K562 (cell line): ENCODE data around the gene MDC1. TPM values are rescaled to one million over a fixed set of nuclear protein-coding genes. Genes with fewer than 3 reads are reported as not detected.
A peak's percentile ranks its signal among the peaks of the same experiment; 100 is the strongest.

ENCODE experiments used
- ARID3B ChIP-seq: fragments of 250-450 bp; sonication (Bioruptor Pico); IDR thresholded peaks from 2 replicates; pipeline ENCODE4 v1.4.0; 2020; ENCODE audit warnings: borderline replicate concordance
- CHAMP1 ChIP-seq: fragments of 450-650 bp; IDR thresholded peaks from 2 replicates; pipeline ENCODE4 v1.6.1; 2016; ENCODE audit warnings: mild to moderate bottlenecking
- CXXC5 ChIP-seq: fragments of 250-450 bp; sonication (Bioruptor Pico); IDR thresholded peaks from 2 replicates; pipeline ENCODE4 v1.8.0; 2022; ENCODE audit warnings: inconsistent platforms, mild to moderate bottlenecking, moderate library complexity
- ETS1 ChIP-seq: conservative IDR thresholded peaks from 2 replicates; pipeline ENCODE4 v1.6.1; 2011; ENCODE audit warnings: low read depth, mild to moderate bottlenecking, low read length; ENCODE audit not compliant: control insufficient read depth
- GTF2E2 ChIP-seq: fragments of 200-800 bp; sonication (Bioruptor generic); IDR thresholded peaks from 2 replicates; pipeline ENCODE4 v1.6.1; 2016; ENCODE audit warnings: missing genetic modification characterization, missing compliant biosample characterization
- HDAC1 ChIP-seq, 2 experiments: fragments of 450-650 bp; IDR thresholded peaks; 2 replicates each; pipeline ENCODE4 v1.6.1; 2016 to 2017; ENCODE audit warnings: inconsistent platforms in 1 of 2, mild to moderate bottlenecking in 1 of 2, moderate library complexity in 1 of 2
- JUN ChIP-seq, 2 experiments: sonication (generic) in 1 of 2; formaldehyde crosslinking in 1 of 2; IDR thresholded peaks; 2 replicates each; pipeline versions ENCODE4 v1.6.1 to v1.8.0; 2012 to 2022; ENCODE audit warnings: borderline replicate concordance in 2 of 2, mild to moderate bottlenecking in 2 of 2, improper control_type of control experiment in 1 of 2, low read depth in 1 of 2, low read length in 1 of 2, missing genetic modification reagents in 1 of 2
- KDM4B ChIP-seq, 2 experiments: fragments of 450-650 bp in 1 of 2; sonication (generic) in 1 of 2; IDR thresholded peaks; 2 replicates each; pipeline ENCODE4 v1.6.1; 2016 to 2017; ENCODE audit warnings: borderline replicate concordance in 2 of 2, antibody characterized with exemption in 1 of 2, low read depth in 1 of 2, mild to moderate bottlenecking in 1 of 2
- MAFG ChIP-seq: fragments of 450-650 bp; conservative IDR thresholded peaks from 2 replicates; pipeline ENCODE4 v1.6.1; 2016; ENCODE audit warnings: missing genetic modification characterization, missing compliant biosample characterization
- NFE2L1 ChIP-seq: fragments of 450-650 bp; IDR thresholded peaks from 2 replicates; pipeline ENCODE4 v1.6.1; 2016; ENCODE audit warnings: missing genetic modification characterization, low read depth, mild to moderate bottlenecking, missing compliant biosample characterization, moderate library complexity, borderline replicate concordance
- RFX5 ChIP-seq: IDR thresholded peaks from 2 replicates; pipeline ENCODE4 v1.6.1; 2011; ENCODE audit warnings: low read depth, mild to moderate bottlenecking, improper control_type of control experiment, low read length
- SOX6 ChIP-seq: fragments of 450-650 bp; IDR thresholded peaks from 2 replicates; pipeline ENCODE4 v1.6.1; 2014; ENCODE audit warnings: mild to moderate bottlenecking
- SUPT5H ChIP-seq: fragments of 450-650 bp; IDR thresholded peaks from 2 replicates; pipeline ENCODE4 v1.6.1; 2016
- TCF15 ChIP-seq: fragments of 250-450 bp; sonication (Bioruptor Pico); IDR thresholded peaks from 2 replicates; pipeline ENCODE4 v1.8.0; 2022; ENCODE audit warnings: moderate library complexity, mild to moderate bottlenecking, inconsistent platforms
- ZBED1 ChIP-seq: IDR thresholded peaks from 2 replicates; pipeline ENCODE4 v1.6.1; 2014
- ZEB2 ChIP-seq: fragments of 450-650 bp; IDR thresholded peaks from 2 replicates; pipeline ENCODE4 v1.6.1; 2016
- ZNF133 ChIP-seq: fragments of 250-450 bp; sonication (Bioruptor Pico); IDR thresholded peaks from 2 replicates; pipeline ENCODE4 v1.4.0; 2020; ENCODE audit warnings: mild to moderate bottlenecking
- ZNF280B ChIP-seq: fragments of 250-450 bp; sonication (Bioruptor Pico); IDR thresholded peaks from 2 replicates; pipeline ENCODE4 v1.5.1; 2021; ENCODE audit warnings: mild to moderate bottlenecking
- ZNF79 ChIP-seq: fragments of 250-450 bp; sonication (Bioruptor Pico); IDR thresholded peaks from 2 replicates; pipeline ENCODE4 v1.4.0; 2020; ENCODE audit warnings: low read depth, mild to moderate bottlenecking, moderate library complexity
- polyA plus RNA-seq, 8 experiments: library from polyadenylated mRNA; depleted of rRNA in 4 of 8; stranded (reverse) in 5 of 8; unstranded in 3 of 8; fragments of >200 nt; fragmentation: Nextera tagmentation in 2 of 8; fragmentation: Illumina TruSeq in 1 of 8; extraction: Ambion mirVana in 2 of 8; extraction: Trizol in 1 of 8; gene quantifications; 2 replicates each; pipeline versions ENCODE4 v1.2.1 to v1.2.3, GENCODE V29; 2011 to 2014; ENCODE audit warnings: inconsistent platforms in 1 of 8, missing spikeins in 1 of 8
- total RNA-seq, 7 experiments: library from RNA; depleted of rRNA in 6 of 7; stranded (reverse); fragments of >200 nt in 6 of 7; fragmentation: Illumina TruSeq in 2 of 7; extraction: Trizol in 2 of 7; gene quantifications; 2 replicates each; pipeline versions ENCODE4 v1.2.1 to v1.2.3, GENCODE V29; 2011 to 2021; ENCODE audit warnings: low replicate concordance in 1 of 7

The MDC1 gene
- total and polyA plus RNA-seq, 9 of the 15 experiments (the other 6 are each of a cell fraction or from before 2014, with no cell fraction given): 8.2 to 114 (median 20.0) TPM

GRCh38 chr6:30686009-30686907 lies 30.8 kb downstream of the MDC1 start, which contains the start of gene PPP1R18 (continued):
- TF ChIP-seq ETS1 (peak; percentile 81), CHAMP1 (no peak), HDAC1 (IDR thresholded peaks at IDR 0.05) (peak in 1 of 2 experiments; percentile 78; a peak in 1 of 4 replicates), TCF15 (CRISPR knock-in tag) (no peak), ZEB2 (peak; percentile 53; the same call in 1 of the 2 replicates), JUN (IDR thresholded peaks at IDR 0.05; ENCODE audit: borderline replicate concordance, low read depth, low read length) (0 out of 2 replicates have a peak, but pooled peaks have one; percentile 8), JUN (CRISPR knock-in tag; IDR thresholded peaks at IDR 0.05; ENCODE audit: borderline replicate concordance) (no peak), CXXC5 (no peak), KDM4B (IDR thresholded peaks at IDR 0.05; ENCODE audit: borderline replicate concordance in 2 of 2, low read depth in 1 of 2) (no peak), RFX5 (no peak), SUPT5H (peak; percentile 61), GTF2E2 (tag) (no peak), MAFG (tag) (no peak), ZNF280B (CRISPR knock-in tag) (no peak), ZBED1 (0 out of 2 replicates have a peak, but pooled peaks have one; percentile 45), SOX6 (no peak), ZNF133 (CRISPR knock-in tag) (no peak), ZNF79 (no peak), ARID3B (CRISPR knock-in tag) (no peak), NFE2L1 (no peak)
